ENCODE results near the gene MSRB1.

The MSRB1 gene

DNA sequence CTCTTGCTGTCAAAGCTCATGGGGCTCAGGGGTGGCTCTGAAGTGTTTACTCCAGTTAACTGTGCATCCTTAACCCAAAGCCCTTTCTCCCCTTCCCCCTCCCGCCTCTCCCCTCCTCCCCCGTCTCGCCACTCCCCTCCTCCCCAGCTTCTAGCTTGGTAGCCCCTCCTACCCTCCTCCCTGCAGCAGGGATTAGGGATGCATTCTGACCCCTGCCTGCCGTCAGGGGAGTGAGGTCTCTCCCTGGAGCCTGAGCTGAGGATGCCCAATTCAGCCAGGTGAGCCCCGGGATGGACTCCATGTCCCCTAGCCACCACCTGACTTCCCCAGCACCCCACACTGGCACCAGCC, 26.4 kb downstream of the MSRB1 start:
- Histone ChIP-seq H3K36me3 (ENCODE audit: low read length) (no peaks in the 10 kb centered on the region), H2AFZ (ENCODE audit: low read depth, low read length, severe bottlenecking) (no peak overlapping the region), H3F3A (ENCODE audit: insufficient read depth) (no peaks in the 10 kb centered on the region), H3K9me2 (replicated peaks; ENCODE audit: insufficient read depth, low read length) (no peaks in the 10 kb centered on the region), H3K9me3 (ENCODE audit: insufficient read depth, low read length) (no peaks in the 10 kb centered on the region), H3K27me3 (ENCODE audit: low read length) (no peaks in the 10 kb centered on the region), H3K79me2 (ENCODE audit: insufficient read depth, low read length) (no peaks in the 10 kb centered on the region), H3K27ac (ENCODE audit: low read depth, low read length) (no peak overlapping the region), H3K9ac (ENCODE audit: low read length) (no peak overlapping the region), H3K4me2 (ENCODE audit: low read depth, low read length, poor library complexity, severe bottlenecking) (no peak overlapping the region), H3K4me3 (ENCODE audit: insufficient read depth, low read length, poor library complexity, severe bottlenecking) (no peak overlapping the region), H4K20me1 (ENCODE audit: low read depth, low read length) (no peaks in the 10 kb centered on the region)
- TF ChIP-seq EZH2phosphoT487 (conservative IDR thresholded peaks at IDR 0.05; ENCODE audit: low read length) (no peak), CTCF (IDR thresholded peaks at IDR 0.05; ENCODE audit: insufficient read depth, low read length, poor library complexity, severe bottlenecking) (no peak)

- Histone ChIP-seq H4K20me1 (ENCODE audit: low read depth, low read length) (no peaks in the 10 kb centered on the region), H3K9me3 (ENCODE audit: insufficient read depth, low read length) (no peaks in the 10 kb centered on the region), H3K9me2 (replicated peaks; ENCODE audit: insufficient read depth, low read length) (no peaks in the 10 kb centered on the region), H3K36me3 (ENCODE audit: low read length) (no peaks in the 10 kb centered on the region), H3K4me2 (ENCODE audit: low read depth, low read length, poor library complexity, severe bottlenecking) (no peak overlapping the region), H3K27me3 (ENCODE audit: low read length) (no peaks in the 10 kb centered on the region), H3K4me3 (ENCODE audit: insufficient read depth, low read length, poor library complexity, severe bottlenecking) (no peak overlapping the region), H3K9ac (ENCODE audit: low read length) (no peak overlapping the region), H3K79me2 (ENCODE audit: insufficient read depth, low read length) (no peaks in the 10 kb centered on the region), H3F3A (ENCODE audit: insufficient read depth) (no peaks in the 10 kb centered on the region), H3K27ac (ENCODE audit: low read depth, low read length) (no peak overlapping the region), H2AFZ (ENCODE audit: low read depth, low read length, severe bottlenecking) (no peak overlapping the region)
- no peak for TF ChIP-seq CTCF (IDR thresholded peaks at IDR 0.05; ENCODE audit: insufficient read depth, low read length, poor library complexity, severe bottlenecking)
- TF ChIP-seq EZH2phosphoT487 (conservative IDR thresholded peaks at IDR 0.05; ENCODE audit: low read length) = no peak
These were observed 27.0 kb downstream of the MSRB1 start for GRCh38 chr16:1915732-1916639.

GRCh38 chr16:1914988-1915387, 28.0 kb downstream of the MSRB1 start:
- Histone ChIP-seq H3K9ac (ENCODE audit: low read length) (no peak overlapping the region), H3K27me3 (ENCODE audit: low read length) (no peaks in the 10 kb centered on the region)

More at GRCh38 chr16:1914988-1915387, 28.0 kb downstream of the MSRB1 start:
- H3F3A ChIP-seq (ENCODE audit: insufficient read depth) = no peaks in the 10 kb centered on the region
- no peaks in the 10 kb centered on the region for H4K20me1 ChIP-seq (ENCODE audit: low read depth, low read length)
- no peaks in the 10 kb centered on the region for H3K9me2 ChIP-seq (replicated peaks; ENCODE audit: insufficient read depth, low read length)
- H3K4me2 ChIP-seq (ENCODE audit: low read depth, low read length, poor library complexity, severe bottlenecking) = no peak overlapping the region
- TF ChIP-seq EZH2phosphoT487 (conservative IDR thresholded peaks at IDR 0.05; ENCODE audit: low read length) (no peak), CTCF (IDR thresholded peaks at IDR 0.05; ENCODE audit: insufficient read depth, low read length, poor library complexity, severe bottlenecking) (no peak)
- H2AFZ ChIP-seq (ENCODE audit: low read depth, low read length, severe bottlenecking) = no peak overlapping the region
- H3K4me3 ChIP-seq (ENCODE audit: insufficient read depth, low read length, poor library complexity, severe bottlenecking) = no peak overlapping the region
- no peak overlapping the region for H3K27ac ChIP-seq (ENCODE audit: low read depth, low read length)
- no peaks in the 10 kb centered on the region for H3K36me3 ChIP-seq (ENCODE audit: low read length)
- H3K79me2 ChIP-seq (ENCODE audit: insufficient read depth, low read length) = no peaks in the 10 kb centered on the region
- H3K9me3 ChIP-seq (ENCODE audit: insufficient read depth, low read length) = no peaks in the 10 kb centered on the region
